GM12864 (cell line): ENCODE data around the gene ZNF202.

Experiments used
- DNase-seq: peaks from one replicate; pipeline ENCODE4 v3.0.0-alpha.2; 2011; ENCODE audit warnings: low read depth
- H3K4me3 ChIP-seq: 2 replicates; pipeline ENCODE4 v1.5.1; 2011; ENCODE audit warnings: mild to moderate bottlenecking, low read depth, low read length, control low read depth
- CTCF ChIP-seq: IDR thresholded peaks from 2 replicates; pipeline ENCODE4 v1.5.1; 2011; ENCODE audit warnings: low read depth, mild to moderate bottlenecking, moderate library complexity, low read length, control low read depth, inconsistent platforms; ENCODE audit errors: missing control alignments

Gene ZNF202

DNA sequence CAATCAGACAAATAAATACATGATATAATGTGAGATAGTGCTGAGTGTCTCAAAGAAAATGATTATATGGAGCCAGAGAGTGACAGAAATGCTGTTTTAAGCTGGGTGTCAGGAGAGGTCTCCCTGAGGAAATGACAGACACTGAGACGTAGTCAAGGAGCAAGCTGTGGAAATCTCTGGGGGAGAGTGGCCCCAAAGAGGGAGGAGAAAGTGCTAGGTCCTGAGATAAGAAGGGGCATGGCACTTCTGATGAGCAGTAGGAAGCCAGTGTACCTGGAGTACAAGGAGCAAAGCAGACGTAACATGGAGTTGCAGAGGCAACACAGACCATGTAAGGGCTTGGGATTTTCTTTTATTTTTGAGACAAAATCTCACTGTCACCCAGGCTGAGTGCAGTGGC lies 38.8 kb downstream of the ZNF202 start:
- no peak overlapping the region for H3K4me3 ChIP-seq
- no peak for TF ChIP-seq CTCF
- no peak for DNase-seq

GRCh38 chr11:123702139-123702538 lies 39.3 kb downstream of the ZNF202 start:
- no peak for DNase-seq
- H3K4me3 ChIP-seq, result no peak overlapping the region
- no peak for TF ChIP-seq CTCF

GRCh38 chr11:123700772-123701171 lies 40.7 kb downstream of the ZNF202 start:
- DNase-seq, result no peak
- no peak overlapping the region for H3K4me3 ChIP-seq
- TF ChIP-seq CTCF, result no peak

DNA sequence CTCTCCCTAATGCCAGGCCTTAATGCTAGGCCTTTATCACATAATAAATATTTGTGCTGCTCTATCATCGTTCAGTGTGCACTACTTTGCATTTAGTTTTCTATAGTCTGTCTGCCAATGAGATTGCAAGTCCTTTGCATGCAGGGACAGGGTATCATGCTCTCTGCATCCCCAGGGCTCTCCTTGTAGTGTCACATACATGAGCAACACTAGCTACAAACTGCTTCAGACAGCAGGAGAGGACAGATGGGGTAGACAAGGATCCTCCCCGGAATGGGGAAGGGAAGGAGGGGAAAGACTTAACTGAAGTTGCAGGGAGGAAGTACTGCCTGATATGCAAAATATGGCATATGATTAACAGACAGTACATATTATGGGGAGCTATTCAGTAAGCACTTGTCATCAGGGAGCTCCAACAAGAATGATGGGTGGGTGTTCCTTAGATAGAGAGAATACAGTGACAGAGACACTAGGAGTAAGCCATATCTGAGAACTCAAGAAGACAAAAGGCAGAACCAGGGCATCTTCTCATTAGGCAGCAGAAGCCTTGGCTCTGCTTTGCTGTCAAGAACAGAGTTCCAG lies 42.8 kb downstream of the ZNF202 start:
- H3K4me3 ChIP-seq, result no peak overlapping the region
- TF ChIP-seq CTCF, result no peak
- DNase-seq, result no peak

GRCh38 chr11:123696183-123696582 lies 45.3 kb downstream of the ZNF202 start:
- DNase-seq, result no peak
- H3K4me3 ChIP-seq, result no peak overlapping the region
- no peak for TF ChIP-seq CTCF

GRCh38 chr11:123695231-123695630 lies 46.2 kb downstream of the ZNF202 start:
- H3K4me3 ChIP-seq, result no peak overlapping the region
- no peak for DNase-seq
- no peak for TF ChIP-seq CTCF

DNA sequence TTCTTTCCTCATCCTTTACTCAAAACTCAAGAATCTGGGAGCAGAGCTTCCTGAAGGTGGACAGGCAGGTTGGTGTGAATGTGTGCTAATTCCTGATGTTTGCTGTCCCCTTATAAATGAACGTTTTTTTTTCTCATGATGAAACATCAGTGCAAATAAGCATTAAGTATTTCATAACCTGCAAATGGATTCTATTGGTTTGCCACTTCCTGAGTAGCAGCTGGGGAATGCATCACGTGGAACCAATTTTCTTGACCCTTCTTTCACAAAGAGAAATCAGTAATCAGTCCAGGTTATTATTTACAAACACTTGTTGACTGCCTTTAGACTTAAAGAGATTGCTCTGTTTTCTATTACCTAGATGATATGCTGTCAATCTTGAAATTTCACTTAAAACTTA lies 46.9 kb downstream of the ZNF202 start:
- no peak for TF ChIP-seq CTCF
- H3K4me3 ChIP-seq, result no peak overlapping the region
- no peak for DNase-seq
